PC-3 (cell line): ENCODE data around the gene KCNQ1. TPM values are rescaled to one million over a fixed set of nuclear protein-coding genes. Genes with fewer than 3 reads are reported as not detected.

ENCODE experiments used
- ATAC-seq: fragments of 200-7000 bp; cut with Tn5 transposase; 2 replicates; pipeline ENCODE4 v1.9.1; 2020; ENCODE audit warnings: mild to moderate bottlenecking, moderate library complexity
- BruUV-seq: library from RNA; stranded (reverse); fragments of 400-500 nt; replicated peaks from 2 replicates; lab custom pipeline; 2021; lab: Mats Ljungman, UMichigan
- CTCF ChIA-PET: fragments of 300-600 bp; sonication (Branson Sonifier 250); formaldehyde crosslinking; loops from one replicate; lab custom pipeline; 2022; ENCODE audit warnings: antibody characterized with exemption; lab: Charles Lee
- POLR2A ChIA-PET: fragments of 300-600 bp; sonication (Branson Sonifier 250); formaldehyde crosslinking; loops from one replicate; lab custom pipeline; 2022; ENCODE audit warnings: antibody characterized with exemption; ENCODE audit not compliant: unreplicated experiment; lab: Charles Lee
- DNase-seq: peaks from one replicate; pipeline ENCODE4 v3.0.0-alpha.2; 2015
- H2AFZ ChIP-seq: fragments of 300-600 bp; sonication (generic); 2 replicates; pipeline ENCODE4 v1.6.0; 2016; ENCODE audit warnings: antibody characterized with exemption, low read length
- H3F3A ChIP-seq: fragments of 300-600 bp; sonication (generic); one replicate; pipeline ENCODE4 v1.6.0; 2017; ENCODE audit warnings: antibody characterized with exemption, low read length, control low read depth, mild to moderate bottlenecking; ENCODE audit not compliant: unreplicated experiment
- H3K27ac ChIP-seq: fragments of 300-600 bp; sonication (generic); 2 replicates; pipeline ENCODE4 v1.5.1; 2016; ENCODE audit warnings: mild to moderate bottlenecking, low read length
- H3K27me3 ChIP-seq: fragments of 300-600 bp; sonication (generic); 2 replicates; pipeline ENCODE4 v1.6.1; 2016; ENCODE audit warnings: low read length, mixed read lengths
- H3K36me3 ChIP-seq: fragments of 300-600 bp; sonication (generic); 2 replicates; pipeline ENCODE4 v1.6.1; 2016; ENCODE audit warnings: low read depth, mixed run types, low read length, mixed read lengths
- H3K4me1 ChIP-seq: fragments of 300-600 bp; sonication (generic); 2 replicates; pipeline ENCODE4 v1.5.1; 2016; ENCODE audit warnings: low read length; ENCODE audit not compliant: insufficient read depth
- H3K4me2 ChIP-seq: fragments of 300-600 bp; sonication (generic); 2 replicates; pipeline ENCODE4 v1.6.0; 2016; ENCODE audit warnings: low read length
- H3K4me3 ChIP-seq: fragments of 300-600 bp; sonication (generic); 2 replicates; pipeline ENCODE4 v1.5.1; 2016; ENCODE audit warnings: mild to moderate bottlenecking, low read length, mixed read lengths
- H3K79me2 ChIP-seq: fragments of 300-600 bp; sonication (generic); 2 replicates; pipeline ENCODE4 v1.6.1; 2017; ENCODE audit warnings: low read length, mixed read lengths
- H3K9ac ChIP-seq: fragments of 300-600 bp; sonication (generic); 2 replicates; pipeline ENCODE4 v1.6.0; 2016; ENCODE audit warnings: mild to moderate bottlenecking, low read length
- H3K9me2 ChIP-seq: fragments of 300-600 bp; sonication (generic); replicated peaks from 2 replicates; pipeline ENCODE4 v1.6.1; 2016; ENCODE audit warnings: mixed run types, low read length, mixed read lengths
- H3K9me3 ChIP-seq: fragments of 300-600 bp; sonication (generic); 2 replicates; pipeline ENCODE4 v1.6.1; 2016; ENCODE audit warnings: low read length, mixed read lengths
- H4K20me1 ChIP-seq: fragments of 300-600 bp; sonication (generic); 2 replicates; pipeline ENCODE4 v1.6.1; 2016; ENCODE audit warnings: low read length, mixed read lengths
- CTCF ChIP-seq: fragments of 300-600 bp; sonication (generic); conservative IDR thresholded peaks from 2 replicates; pipeline ENCODE4 v1.5.1; 2017; ENCODE audit warnings: antibody characterized with exemption, low read depth, mild to moderate bottlenecking, low read length
- EZH2 ChIP-seq: fragments of 300-600 bp; sonication (generic); IDR thresholded peaks from one replicate; pipeline ENCODE4 v1.6.1; 2017; ENCODE audit warnings: antibody characterized with exemption, mild to moderate bottlenecking, low read length; ENCODE audit not compliant: unreplicated experiment
- EZH2phosphoT487 ChIP-seq: fragments of 300-600 bp; sonication (generic); IDR thresholded peaks from 2 replicates; pipeline ENCODE4 v1.6.1; 2018; ENCODE audit warnings: mild to moderate bottlenecking, antibody characterized with exemption, low read length, borderline replicate concordance
- intact Hi-C: fragments of 100-400 bp; cut with micrococcal nuclease; formaldehyde crosslinking; loops from 2 replicates; pipeline ENCODE4 v1.9.0; 2023
- total RNA-seq: library from RNA; depleted of rRNA; stranded (reverse); fragments of >200 nt; gene quantifications from 2 replicates; pipeline ENCODE4 v1.2.3, GENCODE V29; 2014

KCNQ1 gene
- total RNA-seq, 1 experiment from 2014 or later, result 0.40 TPM

- Histone ChIP-seq H4K20me1 (no peaks in the 10 kb centered on the region), H3K4me3 (no peak overlapping the region), H3F3A (no peaks in the 10 kb centered on the region), H2AFZ (no peak overlapping the region), H3K27ac (no peak overlapping the region), H3K79me2 (no peaks in the 10 kb centered on the region), H3K36me3 (no peaks in the 10 kb centered on the region), H3K4me1 (no peaks in the 10 kb centered on the region), H3K27me3 (no peaks in the 10 kb centered on the region), H3K9me3 (no peaks in the 10 kb centered on the region), H3K9me2 (no peaks in the 10 kb centered on the region), H3K4me2 (no peak overlapping the region), H3K9ac (no peak overlapping the region)
- no TSS peak for BruUV-seq
- no peak for DNase-seq
- ATAC-seq, result no peak
- POLR2A ChIA-PET, result no interaction called here
- TF ChIP-seq EZH2phosphoT487 (no peak), EZH2 (no peak), CTCF (no peak)
- intact Hi-C loops, result no loop called here
- CTCF ChIA-PET, result no interaction called here
Measured at GRCh38 chr11:2409611-2410468, 35.0 kb upstream of the KCNQ1 start.

- Histone ChIP-seq H3K9me2 (no peaks in the 10 kb centered on the region), H3K27me3 (no peaks in the 10 kb centered on the region), H3K36me3 (no peaks in the 10 kb centered on the region), H3K4me3 (no peak overlapping the region), H3K9ac (no peak overlapping the region), H3K79me2 (no peaks in the 10 kb centered on the region), H3F3A (no peaks in the 10 kb centered on the region), H3K9me3 (no peaks in the 10 kb centered on the region), H4K20me1 (no peaks in the 10 kb centered on the region), H3K27ac (no peak overlapping the region), H2AFZ (no peak overlapping the region), H3K4me2 (no peak overlapping the region), H3K4me1 (no peaks in the 10 kb centered on the region)
- no peak for DNase-seq
- CTCF ChIA-PET, result no interaction called here
- no peak for TF ChIP-seq EZH2
- POLR2A ChIA-PET, result no interaction called here
- no TSS peak for BruUV-seq
- intact Hi-C loops, result no loop called here
- ATAC-seq, result no peak
Measured at GRCh38 chr11:2410616-2411015, 34.2 kb upstream of the KCNQ1 start.

GRCh38 chr11:2411446-2412305 is 33.1 kb upstream of the KCNQ1 start:
- no peak overlapping the region for H3K4me3 ChIP-seq
- no TSS peak for BruUV-seq
- no peaks in the 10 kb centered on the region for H3K9me3 ChIP-seq
- H3K4me2 ChIP-seq, result no peak overlapping the region
- H3K79me2 ChIP-seq, result no peaks in the 10 kb centered on the region
- no peak overlapping the region for H3K27ac ChIP-seq
- H3F3A ChIP-seq, result no peaks in the 10 kb centered on the region
- no peaks in the 10 kb centered on the region for H3K36me3 ChIP-seq
- ATAC-seq, result no peak
- no peak overlapping the region for H2AFZ ChIP-seq
- H3K4me1 ChIP-seq, result no peaks in the 10 kb centered on the region
- CTCF ChIA-PET, result no interaction called here
- H3K9me2 ChIP-seq, result no peaks in the 10 kb centered on the region
- H3K27me3 ChIP-seq, result no peaks in the 10 kb centered on the region
- no peaks in the 10 kb centered on the region for H4K20me1 ChIP-seq
- DNase-seq, result no peak
- TF ChIP-seq EZH2 (no peak), EZH2phosphoT487 (no peak), CTCF (no peak)
- intact Hi-C loops, result no loop called here
- no peak overlapping the region for H3K9ac ChIP-seq
- POLR2A ChIA-PET, result no interaction called here
